ENCODE data around the gene PLXNA2.

DNA sequence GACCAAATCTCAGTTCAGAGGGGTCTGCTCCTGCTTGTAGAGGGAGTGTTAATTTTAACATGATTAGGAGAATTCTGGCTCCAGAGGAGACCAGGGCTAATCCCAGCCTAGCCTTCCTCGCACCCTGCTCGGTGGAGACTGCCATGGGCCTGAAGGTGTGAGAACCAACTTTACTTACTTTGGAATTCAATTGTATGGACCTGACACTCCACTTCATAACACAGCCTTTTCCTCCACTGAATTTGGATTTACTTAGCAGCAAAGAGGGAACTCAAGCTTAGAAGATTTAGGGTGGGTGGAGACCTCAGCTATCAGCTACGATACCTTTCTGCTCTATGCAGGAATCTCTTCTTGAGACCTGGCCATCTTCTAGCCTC, 11.5 kb downstream of the PLXNA2 start:
- TF ChIP-seq EP300 (IDR thresholded peaks at IDR 0.05) = no peak
- no peak for TF ChIP-seq POLR2AphosphoS5 (IDR thresholded peaks at IDR 0.05)
